ENCODE measurements around the gene ZNF593.

ZNF593 gene

GRCh38 chr1:26153966-26154532, 15.7 kb upstream of the ZNF593 start:
- FAIRE-seq: no peak

GRCh38 chr1:26154750-26155149, 15.0 kb upstream of the ZNF593 start:
- FAIRE-seq: no peak

GRCh38 chr1:26155370-26156284, 14.1 kb upstream of the ZNF593 start:
- no peak for FAIRE-seq

GRCh38 chr1:26156285-26157038, 13.2 kb upstream of the ZNF593 start:
- no peak for FAIRE-seq

- FAIRE-seq: no peak
Observed at GRCh38 chr1:26158271-26158907, 11.3 kb upstream of the ZNF593 start.

GRCh38 chr1:26158908-26159742, 10.6 kb upstream of the ZNF593 start, which contains the start of gene FAM110D:
FAM110D (plus strand) TSS chr1:26159079; CDS start chr1:26161292, 2,213 bp downstream.
- FAIRE-seq: no peak

GRCh38 chr1:26159743-26160039, 10.0 kb upstream of the ZNF593 start:
- FAIRE-seq: no peak

- no peak for FAIRE-seq
Observed at GRCh38 chr1:26160527-26161414, 8.9 kb upstream of the ZNF593 start.

- FAIRE-seq: no peak
Observed at GRCh38 chr1:26161415-26162219, 8.1 kb upstream of the ZNF593 start.

GRCh38 chr1:26162220-26162709, 7.4 kb upstream of the ZNF593 start:
- no peak for FAIRE-seq

GRCh38 chr1:26163684-26164035, 6.0 kb upstream of the ZNF593 start:
- no peak for FAIRE-seq

GRCh38 chr1:26164036-26164860, 5.5 kb upstream of the ZNF593 start:
- FAIRE-seq: no peak

GRCh38 chr1:26164861-26165842, 4.6 kb upstream of the ZNF593 start:
- FAIRE-seq: no peak

GRCh38 chr1:26166719-26167281, 2.9 kb upstream of the ZNF593 start:
- FAIRE-seq: no peak

- no peak for FAIRE-seq
Observed at GRCh38 chr1:26168410-26169197, 1.1 kb upstream of the ZNF593 start, which contains the start of gene C1orf232. C1orf232 (minus strand) TSS chr1:26168963; CDS start chr1:26168499, 464 bp downstream.

GRCh38 chr1:26169198-26169554, 532 bp upstream of the ZNF593 start:
- FAIRE-seq: no peak

GRCh38 chr1:26170472-26170821, 739 bp downstream of the ZNF593 start:
- FAIRE-seq: no peak
